Tibial artery (tissue), 4 donors: ENCODE results near the gene CCN6.

ENCODE experiments used
- DNase-seq, 2 donors: peaks; one replicate each; pipeline ENCODE4 v3.0.0-alpha.2; 2019
- H3K27ac ChIP-seq, 2 donors: fragments of 200-600 bp; sonication (generic) in 1 of 2; 1 replicate in 1 of 2; 2 replicates in 1 of 2; pipeline ENCODE4 v1.5.1; 2018 to 2019; ENCODE audit warnings: mild to moderate bottlenecking in 1 of 2
- H3K27me3 ChIP-seq, 2 donors: fragments of 200-600 bp; sonication (generic) in 1 of 2; one replicate each; pipeline versions ENCODE4 v1.5.1 to v1.6.0; 2016 to 2019
- H3K36me3 ChIP-seq, 3 donors: fragments of 200-600 bp; sonication (generic) in 2 of 3; one replicate each; pipeline ENCODE4 v1.5.1; 2016 to 2019; ENCODE audit warnings: mild to moderate bottlenecking in 2 of 3
- H3K4me1 ChIP-seq, 4 donors: fragments of 200-600 bp; sonication (generic) in 2 of 4; 1 replicate in 3 of 4; 2 replicates in 1 of 4; pipeline ENCODE4 v1.5.1; 2016 to 2019
- H3K4me3 ChIP-seq, 2 donors: fragments of 200-600 bp; sonication (generic) in 1 of 2; 1 replicate in 1 of 2; 2 replicates in 1 of 2; pipeline ENCODE4 v1.5.1; 2018 to 2019; ENCODE audit warnings: mild to moderate bottlenecking in 2 of 2
- H3K9me3 ChIP-seq, 3 donors: fragments of 200-600 bp; sonication (generic) in 1 of 3; one replicate each; pipeline ENCODE4 v1.5.1; 2016 to 2019
- CTCF ChIP-seq, 2 experiments: fragments of 200-600 bp in 1 of 2; fragments of 450-650 bp in 1 of 2; IDR thresholded peaks; one replicate each; pipeline ENCODE4 v1.5.1; 2017 to 2019; ENCODE audit warnings: antibody characterized with exemption in 2 of 2, mild to moderate bottlenecking in 1 of 2, moderate library complexity in 1 of 2
- intact Hi-C: fragments of 100-400 bp; cut with DNase I; formaldehyde crosslinking; loops from one replicate; pipeline ENCODE4 v1.15.0; 2023; ENCODE audit warnings: low total_unique reads

CCN6 gene

GRCh38 chr6:112054555-112055190, 769 bp downstream of the CCN6 start:
- intact Hi-C loops = no loop called here

GRCh38 chr6:112058243-112059032, 4.5 kb downstream of the CCN6 start:
- H3K9me3 ChIP-seq = no peaks in the 10 kb centered on the region
- no peak for DNase-seq
- no peaks in the 10 kb centered on the region for H3K27me3 ChIP-seq
- no peaks in the 10 kb centered on the region for H3K4me1 ChIP-seq
- no peak overlapping the region for H3K4me3 ChIP-seq
- H3K27ac ChIP-seq = no peak overlapping the region
- intact Hi-C loops = no loop called here
- no peaks in the 10 kb centered on the region for H3K36me3 ChIP-seq
- TF ChIP-seq CTCF (IDR thresholded peaks at IDR 0.05) = no peak

More at GRCh38 chr6:112054555-112055190, 769 bp downstream of the CCN6 start:
- Histone ChIP-seq H3K27ac (no peak overlapping the region), H3K27me3 (no peaks in the 10 kb centered on the region), H3K4me3 (no peak overlapping the region), H3K36me3 (no peaks in the 10 kb centered on the region), H3K4me1 (no peaks in the 10 kb centered on the region), H3K9me3 (no peaks in the 10 kb centered on the region)
- no peak for TF ChIP-seq CTCF (IDR thresholded peaks at IDR 0.05)
- DNase-seq = no peak

GRCh38 chr6:112061605-112062004, 7.7 kb downstream of the CCN6 start:
- no peak overlapping the region for H3K4me3 ChIP-seq
- TF ChIP-seq CTCF (IDR thresholded peaks at IDR 0.05) = no peak
- H3K36me3 ChIP-seq = no peaks in the 10 kb centered on the region
- intact Hi-C loops = no loop called here
- no peak for DNase-seq
- no peaks in the 10 kb centered on the region for H3K9me3 ChIP-seq
- H3K4me1 ChIP-seq = no peaks in the 10 kb centered on the region
- no peaks in the 10 kb centered on the region for H3K27me3 ChIP-seq
- no peak overlapping the region for H3K27ac ChIP-seq

GRCh38 chr6:112062966-112063365, 9.1 kb downstream of the CCN6 start:
- no peaks in the 10 kb centered on the region for H3K4me1 ChIP-seq
- TF ChIP-seq CTCF (IDR thresholded peaks at IDR 0.05) = no peak
- no peaks in the 10 kb centered on the region for H3K36me3 ChIP-seq
- intact Hi-C loops = no loop called here
- no peaks in the 10 kb centered on the region for H3K27me3 ChIP-seq
- H3K4me3 ChIP-seq = no peak overlapping the region
- H3K9me3 ChIP-seq = no peaks in the 10 kb centered on the region
- no peak overlapping the region for H3K27ac ChIP-seq
- no peak for DNase-seq

- Histone ChIP-seq H3K27me3 (no peaks in the 10 kb centered on the region), H3K9me3 (no peaks in the 10 kb centered on the region), H3K4me3 (no peak overlapping the region), H3K4me1 (no peaks in the 10 kb centered on the region), H3K36me3 (peaks cover 0 to 15% (median 11%) of the 10 kb centered on the region in 3 donors), H3K27ac (no peak overlapping the region)
- no peak for TF ChIP-seq CTCF (IDR thresholded peaks at IDR 0.05)
- intact Hi-C loops = no loop called here
- no peak for DNase-seq
Measured at GRCh38 chr6:112065426-112065986, 11.6 kb downstream of the CCN6 start.
